Inflammatory macrophage (primary cell): Measurements from ENCODE around the gene MXRA7.
A peak's percentile ranks its signal among the peaks of the same experiment; 100 is the strongest.
"Not testable (repeated sequence)": the region's sequence is repeated elsewhere in the genome, so short reads cannot be mapped to it uniquely, and the experiment has no call there.

Experiments
- DNase-seq, 2 donors: peaks; one replicate each; pipeline ENCODE4 v3.0.0-alpha.2; 2020 to 2022

MXRA7 gene

GRCh38 chr17:76716146-76716838, 5.5 kb upstream of the MXRA7 start:
- peak; percentile 83 to 97 for DNase-seq

- no peak for DNase-seq
Measured at GRCh38 chr17:76715496-76715830, 4.7 kb upstream of the MXRA7 start.

- peak; percentile 64 to 73 for DNase-seq
Measured at GRCh38 chr17:76714822-76715495, 4.2 kb upstream of the MXRA7 start.

GRCh38 chr17:76714336-76714735, 3.6 kb upstream of the MXRA7 start:
- DNase-seq = no peak

- no peak for DNase-seq
Measured at GRCh38 chr17:76713765-76714164, 3.0 kb upstream of the MXRA7 start.

GRCh38 chr17:76712321-76712720, 1.6 kb upstream of the MXRA7 start:
- DNase-seq = not testable (repeated sequence)

- not testable (repeated sequence) for DNase-seq
Measured at GRCh38 chr17:76709951-76710862, 558 bp downstream of the MXRA7 start.

- DNase-seq = no peak
Measured at GRCh38 chr17:76709077-76709950, 1.5 kb downstream of the MXRA7 start.

- no peak for DNase-seq
Measured at GRCh38 chr17:76707985-76708807, 2.6 kb downstream of the MXRA7 start.

- no peak for DNase-seq
Measured at GRCh38 chr17:76706817-76707216, 3.9 kb downstream of the MXRA7 start.

GRCh38 chr17:76704805-76705204, 6.0 kb downstream of the MXRA7 start:
- no peak for DNase-seq

GRCh38 chr17:76702941-76703637, 7.7 kb downstream of the MXRA7 start:
- no peak for DNase-seq

- no peak for DNase-seq
Measured at GRCh38 chr17:76702076-76702475, 8.7 kb downstream of the MXRA7 start.

GRCh38 chr17:76701471-76701967, 9.2 kb downstream of the MXRA7 start:
- no peak for DNase-seq

- no peak for DNase-seq
Measured at GRCh38 chr17:76700617-76701470, 9.9 kb downstream of the MXRA7 start.

GRCh38 chr17:76700270-76700616, 10.5 kb downstream of the MXRA7 start:
- no peak for DNase-seq

- not testable (repeated sequence) for DNase-seq
Measured at GRCh38 chr17:76698466-76698977, 12.2 kb downstream of the MXRA7 start.

- no peak for DNase-seq
Measured at GRCh38 chr17:76697702-76698465, 12.9 kb downstream of the MXRA7 start.
